Central memory CD4-positive, alpha-beta T cell (primary cell): ENCODE results near the gene SIGLEC10.
"Not testable (repeated sequence)": the region's sequence is repeated elsewhere in the genome, so short reads cannot be mapped to it uniquely, and the experiment has no call there.

Experiments
- DNase-seq: peaks from one replicate; pipeline ENCODE4 v3.0.0; 2022
- total RNA-seq, 3 experiments: gene quantifications; one replicate each; lab custom pipeline; 2026; lab: John Stamatoyannopoulos, UW

The SIGLEC10 gene
- total RNA-seq: 0 to 0.16 (median 0.14) reads per million in 3 experiments

GRCh38 chr19:51417107-51417809 lies at the start of gene SIGLEC10:
SIGLEC10 (minus strand) TSS chr19:51417642; CDS start chr19:51417581, 61 bp downstream.
- DNase-seq: no peak

- DNase-seq: no peak
Observed at GRCh38 chr19:51466723-51467122, 49.3 kb upstream of the SIGLEC10 start.

DNA sequence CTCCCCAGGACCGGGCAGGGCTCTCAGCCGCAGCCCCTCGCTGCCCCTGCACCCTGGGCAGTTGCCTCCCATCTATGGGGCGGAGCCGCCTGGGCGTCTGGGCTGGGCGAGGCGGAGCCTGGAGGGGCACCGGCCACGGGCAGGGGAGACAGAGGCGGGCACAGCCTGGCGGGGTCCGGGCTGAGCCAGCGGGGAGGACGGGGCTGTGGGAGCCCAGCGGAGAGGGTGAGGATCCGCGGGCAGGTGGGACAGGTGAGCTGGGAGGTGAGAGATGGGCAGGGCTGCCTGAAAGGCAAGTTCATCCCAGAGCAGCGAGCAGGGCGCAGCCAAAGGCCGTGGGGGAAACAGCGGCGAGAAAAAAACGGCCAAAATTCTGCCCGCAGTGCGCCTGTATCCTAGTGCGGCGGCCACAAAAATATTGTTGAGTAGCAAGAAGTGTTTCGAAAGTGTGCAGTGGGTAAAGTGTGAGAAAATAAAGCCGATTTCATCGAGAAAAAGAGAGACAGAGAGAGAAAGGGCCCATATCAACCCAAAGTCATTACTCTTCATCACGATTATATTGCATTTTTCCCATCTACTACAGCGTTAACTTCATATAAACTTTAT lies 46.6 kb upstream of the SIGLEC10 start:
- not testable (repeated sequence) for DNase-seq

DNA sequence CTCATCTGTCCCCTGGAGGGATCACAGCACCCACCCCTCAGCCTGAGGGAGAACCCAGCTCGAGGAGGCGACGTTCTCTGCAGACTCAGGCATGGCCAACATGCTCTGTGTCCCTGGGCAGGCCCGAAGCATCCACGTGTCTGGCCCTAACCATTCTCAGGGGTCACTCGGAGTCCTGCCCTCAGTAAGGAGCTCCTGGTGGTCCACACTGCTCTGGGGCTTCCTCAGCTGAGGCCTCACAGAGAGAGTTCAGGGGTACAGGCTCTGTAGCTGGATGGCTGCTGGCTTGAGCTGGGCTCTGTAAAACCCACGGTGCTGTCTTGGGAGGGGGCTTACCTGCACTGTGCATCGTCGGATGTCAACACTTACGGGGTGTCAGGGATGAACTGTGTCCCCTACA lies 45.2 kb upstream of the SIGLEC10 start:
- no peak for DNase-seq

DNA sequence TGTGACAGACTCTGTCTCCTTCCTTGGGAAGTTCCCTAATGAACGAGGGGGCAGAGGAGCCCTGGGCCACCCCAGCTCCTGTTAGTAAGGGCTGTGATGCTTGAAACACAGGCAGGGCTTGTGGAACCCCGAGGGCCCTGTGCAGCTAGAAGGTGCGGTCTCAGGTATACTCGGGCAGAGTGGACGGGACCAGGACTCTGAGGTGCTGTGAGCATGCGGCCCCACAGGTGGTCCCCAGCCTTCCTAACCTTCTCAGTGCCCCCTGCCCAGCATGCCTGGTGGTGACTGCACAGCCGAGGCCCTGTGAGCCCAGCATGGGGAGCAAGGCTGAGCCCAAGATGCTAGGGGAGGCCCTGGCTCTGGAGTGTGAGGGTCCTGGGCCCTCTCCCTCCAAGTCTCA lies 44.8 kb upstream of the SIGLEC10 start:
- no peak for DNase-seq

- no peak for DNase-seq
Observed at GRCh38 chr19:51461723-51462161, 44.3 kb upstream of the SIGLEC10 start.

- no peak for DNase-seq
Observed at GRCh38 chr19:51460164-51460992, 42.9 kb upstream of the SIGLEC10 start.

GRCh38 chr19:51458899-51459505 lies 41.6 kb upstream of the SIGLEC10 start:
- no peak for DNase-seq

- DNase-seq: no peak
Observed at GRCh38 chr19:51458051-51458645, 40.7 kb upstream of the SIGLEC10 start, which contains the start of gene SIGLEC8. SIGLEC8 (minus strand) TSS chr19:51458454; CDS start chr19:51458387, 67 bp downstream.

GRCh38 chr19:51457351-51458013 lies 40.0 kb upstream of the SIGLEC10 start:
- DNase-seq: no peak

GRCh38 chr19:51456541-51457290 lies 39.3 kb upstream of the SIGLEC10 start:
- DNase-seq: no peak

GRCh38 chr19:51450730-51451307 lies 33.4 kb upstream of the SIGLEC10 start:
- no peak for DNase-seq

DNA sequence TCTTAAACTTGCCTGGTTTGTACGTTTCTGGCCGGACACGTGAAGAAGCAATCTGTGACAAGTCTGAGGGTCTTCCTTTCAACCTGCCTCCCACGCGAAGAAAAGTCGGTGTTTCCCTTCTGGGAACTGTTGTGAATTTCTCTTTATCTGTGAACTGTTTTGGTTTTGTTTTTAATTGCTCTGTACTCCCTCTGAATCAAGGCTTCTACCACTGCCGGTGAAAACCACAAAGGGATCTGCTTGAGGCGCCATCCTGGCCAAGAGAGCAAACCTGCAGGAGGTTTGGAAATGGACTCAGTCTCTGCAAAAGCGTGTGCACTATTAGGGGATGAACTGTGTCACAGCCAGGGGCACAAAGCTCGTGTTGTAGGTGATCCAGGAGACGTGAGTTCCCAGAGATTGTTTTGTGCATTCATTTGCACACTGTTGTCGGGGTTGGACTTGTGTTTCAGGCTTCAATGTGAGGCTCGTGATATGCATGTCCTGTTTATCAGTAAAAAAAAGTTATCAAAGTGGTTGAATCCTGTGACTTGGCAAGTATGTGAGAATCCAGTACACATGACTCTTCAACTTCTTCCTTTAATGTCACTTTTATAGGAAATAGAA lies 31.1 kb upstream of the SIGLEC10 start:
- DNase-seq: no peak

- DNase-seq: no peak
Observed at GRCh38 chr19:51448011-51448410, 30.6 kb upstream of the SIGLEC10 start.

DNA sequence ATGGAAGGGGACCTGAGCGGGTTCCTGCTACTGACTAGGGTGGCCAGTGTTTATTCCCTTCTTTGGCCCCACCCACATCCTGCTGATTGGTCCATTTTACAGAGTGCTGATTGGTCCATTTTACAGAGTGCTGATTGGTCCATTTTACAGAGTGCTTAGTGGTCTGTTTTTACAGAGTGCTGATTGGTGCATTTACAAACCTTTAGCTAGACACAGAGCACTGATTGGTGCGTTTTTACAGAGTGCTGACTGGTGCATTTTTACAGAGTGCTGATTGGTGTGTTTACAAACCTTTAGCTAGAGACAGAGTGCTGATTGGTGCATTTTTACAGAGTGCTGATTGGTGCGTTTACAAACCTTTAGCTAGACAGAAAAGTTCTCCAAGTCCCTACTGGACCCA lies 30.1 kb upstream of the SIGLEC10 start:
- DNase-seq: not testable (repeated sequence)

DNA sequence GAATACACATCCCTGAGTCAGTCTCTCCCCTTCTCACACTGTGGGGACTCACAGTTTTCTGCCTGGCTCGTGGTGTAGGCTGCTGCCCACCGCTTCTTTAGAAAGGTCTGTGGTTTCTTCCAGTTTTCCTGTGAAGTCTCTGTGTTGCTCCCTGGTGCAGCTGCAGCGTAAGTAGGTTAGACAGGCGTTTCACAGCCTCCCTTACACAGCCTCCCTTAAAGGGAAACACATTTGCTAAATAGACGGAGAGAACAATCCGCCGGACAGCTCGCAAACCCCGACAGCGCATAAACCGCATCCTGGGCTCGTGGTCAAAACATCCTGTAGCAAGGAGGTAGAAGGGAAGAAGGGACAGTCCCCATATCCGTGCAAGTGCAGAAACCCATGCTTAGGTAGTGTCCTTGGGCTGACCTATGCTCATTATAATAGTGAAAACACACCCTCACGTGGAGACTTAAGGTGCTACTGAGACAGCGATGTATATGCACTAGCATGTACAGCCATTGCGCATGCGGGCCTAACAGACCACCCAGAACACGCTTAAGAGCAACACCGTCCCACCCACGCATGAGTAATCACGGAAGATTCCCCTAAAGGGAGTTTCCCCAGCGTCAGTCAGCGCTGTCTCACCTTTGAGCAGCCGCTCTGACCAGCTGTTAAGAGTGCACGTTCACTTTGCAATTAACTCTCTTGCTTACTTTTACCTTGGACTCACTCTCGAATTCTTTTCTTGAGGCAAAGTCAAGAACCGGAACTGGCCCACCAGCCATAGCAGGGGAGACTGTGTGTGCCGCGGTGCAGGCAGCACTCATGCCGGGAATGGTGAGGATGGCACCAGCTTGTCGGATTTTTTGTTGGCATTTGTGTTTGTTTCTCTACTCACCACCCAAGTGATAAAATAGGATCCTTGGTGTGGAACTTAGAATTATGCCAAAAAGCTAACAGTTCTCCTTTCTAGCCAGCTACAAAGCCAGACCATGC lies 24.3 kb upstream of the SIGLEC10 start:
- peak; percentile 87 for DNase-seq

- no peak for DNase-seq
Observed at GRCh38 chr19:51440846-51441409, 23.5 kb upstream of the SIGLEC10 start.

DNA sequence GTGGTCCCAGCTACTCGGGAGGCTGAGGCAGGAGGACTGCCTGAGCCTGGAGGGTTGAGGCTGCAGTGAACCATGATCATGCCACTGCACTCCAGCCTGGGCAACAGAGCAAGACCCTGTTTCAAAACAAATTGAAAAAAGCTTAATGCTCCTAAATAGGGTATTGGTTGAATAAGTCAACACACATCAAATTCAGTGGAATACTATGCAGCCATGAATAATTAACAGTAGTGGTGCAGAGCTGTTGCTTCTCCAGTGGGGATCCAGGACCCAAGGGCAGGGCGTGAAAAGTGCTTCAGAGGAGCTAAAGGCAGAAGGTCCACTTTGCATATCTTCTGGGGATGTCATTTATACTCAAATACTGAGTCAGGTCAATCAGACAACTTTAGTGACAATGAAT lies 22.6 kb upstream of the SIGLEC10 start:
- no peak for DNase-seq

GRCh38 chr19:51439021-51439465 lies 21.6 kb upstream of the SIGLEC10 start:
- peak; percentile 27 for DNase-seq
